8988T (cell line): Measurements from ENCODE around the gene TRERF1.
"Not testable (repeated sequence)": the region's sequence is repeated elsewhere in the genome, so short reads cannot be mapped to it uniquely, and the experiment has no call there.

ENCODE experiments used
- DNase-seq: peaks from one replicate; pipeline ENCODE4 v3.0.0; 2011

Gene TRERF1

GRCh38 chr6:42237857-42238256 is 213.9 kb downstream of the TRERF1 start:
- no peak for DNase-seq

GRCh38 chr6:42236682-42237473 is 214.8 kb downstream of the TRERF1 start:
- DNase-seq = no peak

- no peak for DNase-seq
These were observed 215.7 kb downstream of the TRERF1 start for GRCh38 chr6:42236030-42236429.

GRCh38 chr6:42232035-42232434 is 219.7 kb downstream of the TRERF1 start:
- no peak for DNase-seq

- DNase-seq = no peak
These were observed 221.1 kb downstream of the TRERF1 start for GRCh38 chr6:42230345-42231321.

- no peak for DNase-seq
These were observed 222.1 kb downstream of the TRERF1 start for GRCh38 chr6:42229506-42230119.

GRCh38 chr6:42228305-42228704 is 223.4 kb downstream of the TRERF1 start:
- no peak for DNase-seq

- no peak for DNase-seq
These were observed 224.4 kb downstream of the TRERF1 start for GRCh38 chr6:42227173-42227850.

GRCh38 chr6:42226645-42227143 is 225.0 kb downstream of the TRERF1 start:
- DNase-seq = peak; percentile 52

- DNase-seq = no peak
These were observed 225.5 kb downstream of the TRERF1 start for GRCh38 chr6:42226161-42226611.

- no peak for DNase-seq
These were observed 226.3 kb downstream of the TRERF1 start for GRCh38 chr6:42225419-42225818.

- DNase-seq = no peak
These were observed 226.7 kb downstream of the TRERF1 start for GRCh38 chr6:42225029-42225339.

- no peak for DNase-seq
These were observed 227.3 kb downstream of the TRERF1 start for GRCh38 chr6:42224222-42225028.

- DNase-seq = no peak
These were observed 229.3 kb downstream of the TRERF1 start for GRCh38 chr6:42222448-42222847.

GRCh38 chr6:42221546-42221945 is 230.2 kb downstream of the TRERF1 start:
- no peak for DNase-seq

- DNase-seq = no peak
These were observed 230.9 kb downstream of the TRERF1 start for GRCh38 chr6:42220807-42221206.

- peak; percentile 59 for DNase-seq
These were observed 234.0 kb downstream of the TRERF1 start, which contains the start of gene MRPS10 for GRCh38 chr6:42217519-42218367. MRPS10 (minus strand) TSS chr6:42217861; CDS start chr6:42217849, 12 bp downstream.

- DNase-seq = no peak
These were observed 234.6 kb downstream of the TRERF1 start for GRCh38 chr6:42217157-42217518.

GRCh38 chr6:42216495-42216894 is 235.2 kb downstream of the TRERF1 start:
- not testable (repeated sequence) for DNase-seq

GRCh38 chr6:42212442-42212841 is 239.3 kb downstream of the TRERF1 start:
- no peak for DNase-seq

- DNase-seq = no peak
These were observed 240.0 kb downstream of the TRERF1 start for GRCh38 chr6:42211726-42212125.
